Measurements from ENCODE around the gene GRK3. TPM values are rescaled to one million over a fixed set of nuclear protein-coding genes. Genes with fewer than 3 reads are reported as not detected.
"Not testable (repeated sequence)": the region's sequence is repeated elsewhere in the genome, so short reads cannot be mapped to it uniquely, and the experiment has no call there.

Gene GRK3
- total RNA-seq, 1 experiment from 2014 or later = 2.0 TPM

DNA sequence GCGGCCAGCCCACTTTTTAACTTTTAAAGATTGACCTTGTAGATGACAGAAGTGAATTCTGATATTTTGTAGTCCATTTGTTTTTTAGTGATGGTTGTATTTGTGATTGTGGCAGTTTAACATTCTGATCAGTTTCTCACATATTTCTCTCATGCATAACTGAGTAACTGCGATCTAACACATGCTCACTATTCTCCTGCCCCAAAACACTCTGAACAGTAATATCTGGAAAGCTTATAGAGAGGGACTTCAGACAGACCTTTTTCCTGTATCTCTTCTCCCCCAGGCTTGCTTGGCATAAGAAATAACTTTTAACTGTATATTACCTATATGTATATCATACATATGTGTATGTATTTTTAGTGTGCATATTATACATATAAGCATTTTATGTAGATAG, 140.2 kb downstream of the GRK3 start:
- intact Hi-C loops (cut with micrococcal nuclease; ENCODE audit: unreplicated experiment) = loop anchor here (10.0 kb wide), 1 partner anchor 340 kb away; no protein-coding TSS in a partner anchor
- TF ChIP-seq, protein P1, sequence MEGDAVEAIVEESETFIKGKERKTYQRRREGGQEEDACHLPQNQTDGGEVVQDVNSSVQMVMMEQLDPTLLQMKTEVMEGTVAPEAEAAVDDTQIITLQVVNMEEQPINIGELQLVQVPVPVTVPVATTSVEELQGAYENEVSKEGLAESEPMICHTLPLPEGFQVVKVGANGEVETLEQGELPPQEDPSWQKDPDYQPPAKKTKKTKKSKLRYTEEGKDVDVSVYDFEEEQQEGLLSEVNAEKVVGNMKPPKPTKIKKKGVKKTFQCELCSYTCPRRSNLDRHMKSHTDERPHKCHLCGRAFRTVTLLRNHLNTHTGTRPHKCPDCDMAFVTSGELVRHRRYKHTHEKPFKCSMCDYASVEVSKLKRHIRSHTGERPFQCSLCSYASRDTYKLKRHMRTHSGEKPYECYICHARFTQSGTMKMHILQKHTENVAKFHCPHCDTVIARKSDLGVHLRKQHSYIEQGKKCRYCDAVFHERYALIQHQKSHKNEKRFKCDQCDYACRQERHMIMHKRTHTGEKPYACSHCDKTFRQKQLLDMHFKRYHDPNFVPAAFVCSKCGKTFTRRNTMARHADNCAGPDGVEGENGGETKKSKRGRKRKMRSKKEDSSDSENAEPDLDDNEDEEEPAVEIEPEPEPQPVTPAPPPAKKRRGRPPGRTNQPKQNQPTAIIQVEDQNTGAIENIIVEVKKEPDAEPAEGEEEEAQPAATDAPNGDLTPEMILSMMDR (conservative IDR thresholded peaks at IDR 0.05; ENCODE audit: low read depth, low read length) = no peak
- no peak for TF ChIP-seq EZH2 (IDR thresholded peaks at IDR 0.05; ENCODE audit: borderline replicate concordance, low read depth, low read length, poor library complexity, severe bottlenecking)
- Histone ChIP-seq H3K4me3 (ENCODE audit: low read depth, low read length, poor library complexity, severe bottlenecking) (no peak overlapping the region), H3K36me3 (ENCODE audit: insufficient read depth, low read length, poor library complexity, severe bottlenecking) (no peaks in the 10 kb centered on the region), H3K27me3 (replicated peaks; ENCODE audit: insufficient read depth, low read depth, low read length, poor library complexity) (no peaks in the 10 kb centered on the region), H3K4me1 (ENCODE audit: insufficient read depth, low read length, poor library complexity, severe bottlenecking) (peaks cover 13% of the 10 kb centered on the region), H3K9me3 (ENCODE audit: low read depth, low read length, poor library complexity, severe bottlenecking) (no peaks in the 10 kb centered on the region), H3K27ac (ENCODE audit: low read depth, low read length, poor library complexity, severe bottlenecking) (no peak overlapping the region)
- BruUV-seq (replicated peaks) = no TSS peak
- CTCF ChIA-PET = no interaction called here
- POLR2A ChIA-PET (ENCODE audit: low non-redundant PET) = no interaction called here
- DNase-seq (ENCODE audit: low spot score) = no peak

DNA sequence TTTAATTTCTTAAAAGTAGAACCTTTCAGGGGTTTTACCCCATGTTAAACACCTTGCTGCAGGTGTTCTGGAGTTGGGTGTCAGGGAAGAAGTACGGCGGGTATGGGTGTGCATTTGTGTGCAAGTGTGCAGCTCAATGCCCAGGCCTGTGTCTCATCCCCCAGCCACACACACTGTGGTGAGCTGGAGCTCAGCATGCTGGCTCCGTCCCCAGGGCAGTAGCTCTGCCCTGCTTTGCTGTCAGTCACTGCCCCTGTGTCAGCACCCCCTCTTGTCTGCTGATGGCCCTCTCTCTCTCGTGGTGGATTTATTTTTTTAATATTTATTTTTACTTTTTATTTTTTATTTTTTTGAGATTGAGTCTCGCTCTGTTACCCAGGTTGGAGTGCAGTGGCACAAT, 141.7 kb downstream of the GRK3 start:
- intact Hi-C loops (cut with micrococcal nuclease; ENCODE audit: unreplicated experiment) = loop anchor here (10.0 kb wide), 1 partner anchor 341 kb away; no protein-coding TSS in a partner anchor
- H3K36me3 ChIP-seq (ENCODE audit: insufficient read depth, low read length, poor library complexity, severe bottlenecking) = no peaks in the 10 kb centered on the region
- CTCF ChIA-PET = no interaction called here
- TF ChIP-seq EZH2 (IDR thresholded peaks at IDR 0.05; ENCODE audit: borderline replicate concordance, low read depth, low read length, poor library complexity, severe bottlenecking) = no peak
- TF ChIP-seq, protein P1 (conservative IDR thresholded peaks at IDR 0.05; ENCODE audit: low read depth, low read length) = no peak
- no peak overlapping the region for H3K4me3 ChIP-seq (ENCODE audit: low read depth, low read length, poor library complexity, severe bottlenecking)
- peaks cover 11% of the 10 kb centered on the region for H3K4me1 ChIP-seq (ENCODE audit: insufficient read depth, low read length, poor library complexity, severe bottlenecking)
- no peak overlapping the region for H3K27ac ChIP-seq (ENCODE audit: low read depth, low read length, poor library complexity, severe bottlenecking)
- POLR2A ChIA-PET (ENCODE audit: low non-redundant PET) = no interaction called here
- DNase-seq (ENCODE audit: low spot score) = no peak
- no peaks in the 10 kb centered on the region for H3K27me3 ChIP-seq (replicated peaks; ENCODE audit: insufficient read depth, low read depth, low read length, poor library complexity)
- H3K9me3 ChIP-seq (ENCODE audit: low read depth, low read length, poor library complexity, severe bottlenecking) = no peaks in the 10 kb centered on the region
- BruUV-seq (replicated peaks) = no TSS peak

DNA sequence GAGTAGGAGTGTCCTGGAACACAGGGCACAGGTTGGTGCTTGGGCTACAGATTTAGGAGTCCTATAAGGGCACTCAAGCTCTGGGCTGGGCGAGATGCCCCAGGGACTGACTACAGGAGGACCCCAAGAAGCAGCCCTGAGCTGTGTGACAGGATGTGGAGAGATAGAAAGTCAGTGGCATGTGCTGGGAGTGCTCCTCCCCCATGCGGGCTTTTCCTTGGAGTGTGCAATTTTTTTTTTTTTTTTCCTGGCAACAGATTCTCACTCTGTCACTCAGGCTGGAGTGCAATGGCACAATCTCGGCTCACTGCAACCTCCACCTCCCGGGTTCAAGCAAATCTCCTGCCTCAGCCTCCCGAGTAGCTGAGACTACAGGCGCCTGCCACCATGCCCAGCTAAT, 144.0 kb downstream of the GRK3 start:
- BruUV-seq (replicated peaks); H3K27ac ChIP-seq (ENCODE audit: low read depth, low read length, poor library complexity, severe bottlenecking); DNase-seq (ENCODE audit: low spot score); CTCF ChIA-PET; H3K27me3 ChIP-seq (replicated peaks; ENCODE audit: insufficient read depth, low read depth, low read length, poor library complexity); POLR2A ChIA-PET (ENCODE audit: low non-redundant PET); H3K4me1 ChIP-seq (ENCODE audit: insufficient read depth, low read length, poor library complexity, severe bottlenecking); H3K4me3 ChIP-seq (ENCODE audit: low read depth, low read length, poor library complexity, severe bottlenecking); H3K36me3 ChIP-seq (ENCODE audit: insufficient read depth, low read length, poor library complexity, severe bottlenecking); H3K9me3 ChIP-seq (ENCODE audit: low read depth, low read length, poor library complexity, severe bottlenecking): not testable (repeated sequence)
- intact Hi-C loops (cut with micrococcal nuclease; ENCODE audit: unreplicated experiment) = loop anchor here (10.0 kb wide), 1 partner anchor 344 kb away; no protein-coding TSS in a partner anchor

DNA sequence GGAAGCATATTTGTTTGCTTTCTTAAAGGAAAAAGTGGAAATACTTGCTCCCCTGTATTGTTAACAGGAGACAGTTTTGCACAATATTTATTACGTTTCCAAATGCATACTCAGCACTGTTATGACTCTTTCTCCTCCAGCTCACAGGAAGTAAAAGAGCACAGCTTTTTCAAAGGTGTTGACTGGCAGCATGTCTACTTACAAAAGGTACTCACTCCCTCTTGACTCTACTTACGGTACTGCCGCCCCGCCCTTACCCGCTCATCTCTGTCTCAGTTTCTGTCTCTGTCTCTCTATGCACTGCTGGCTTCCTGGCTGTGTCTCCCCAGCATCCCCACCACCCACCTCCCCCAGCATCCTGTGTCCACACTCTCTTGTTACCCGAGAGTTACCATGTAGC, 145.3 kb downstream of the GRK3 start:
- CTCF ChIA-PET = no interaction called here
- intact Hi-C loops (cut with micrococcal nuclease; ENCODE audit: unreplicated experiment) = loop anchor here (10.0 kb wide), 1 partner anchor 345 kb away; no protein-coding TSS in a partner anchor
- Histone ChIP-seq H3K4me1 (ENCODE audit: insufficient read depth, low read length, poor library complexity, severe bottlenecking) (no peaks in the 10 kb centered on the region), H3K27ac (ENCODE audit: low read depth, low read length, poor library complexity, severe bottlenecking) (no peak overlapping the region), H3K36me3 (ENCODE audit: insufficient read depth, low read length, poor library complexity, severe bottlenecking) (no peaks in the 10 kb centered on the region), H3K27me3 (replicated peaks; ENCODE audit: insufficient read depth, low read depth, low read length, poor library complexity) (no peaks in the 10 kb centered on the region), H3K9me3 (ENCODE audit: low read depth, low read length, poor library complexity, severe bottlenecking) (no peaks in the 10 kb centered on the region), H3K4me3 (ENCODE audit: low read depth, low read length, poor library complexity, severe bottlenecking) (no peak overlapping the region)
- TF ChIP-seq EZH2 (IDR thresholded peaks at IDR 0.05; ENCODE audit: borderline replicate concordance, low read depth, low read length, poor library complexity, severe bottlenecking) = no peak
- TF ChIP-seq, protein P1 (conservative IDR thresholded peaks at IDR 0.05; ENCODE audit: low read depth, low read length) = no peak
- BruUV-seq (replicated peaks) = no TSS peak
- POLR2A ChIA-PET (ENCODE audit: low non-redundant PET) = no interaction called here
- no peak for DNase-seq (ENCODE audit: low spot score)

Measured in A673 (cell line).